HepG2 (cell line): ENCODE results near the gene CADM2. TPM values are rescaled to one million over a fixed set of nuclear protein-coding genes. Genes with fewer than 3 reads are reported as not detected.

ENCODE experiments used
- GFI1 ChIP-seq: sonication (generic); formaldehyde crosslinking; IDR thresholded peaks from 2 replicates; pipeline ENCODE4 v1.5.0; 2020; ENCODE audit warnings: missing genetic modification reagents, mild to moderate bottlenecking, borderline replicate concordance
- GPBP1L1 ChIP-seq: sonication (generic); formaldehyde crosslinking; IDR thresholded peaks from 2 replicates; pipeline ENCODE4 v1.5.0; 2020; ENCODE audit warnings: mild to moderate bottlenecking, missing genetic modification reagents
- MLX ChIP-seq: IDR thresholded peaks from 2 replicates; pipeline ENCODE4 v1.6.1; 2016
- NFIC ChIP-seq: IDR thresholded peaks from 2 replicates; pipeline ENCODE4 v1.6.1; 2012; ENCODE audit warnings: mild to moderate bottlenecking, low read length, inconsistent platforms
- NKX3-1 ChIP-seq: sonication (generic); formaldehyde crosslinking; IDR thresholded peaks from 2 replicates; pipeline ENCODE4 v1.5.0; 2020; ENCODE audit warnings: missing genetic modification reagents
- NR2C2 ChIP-seq: sonication (generic); formaldehyde crosslinking; IDR thresholded peaks from 2 replicates; pipeline ENCODE4 v1.4.0; 2020; ENCODE audit warnings: missing genetic modification reagents, mild to moderate bottlenecking, moderate library complexity, borderline replicate concordance
- PRMT3 ChIP-seq: sonication (generic); formaldehyde crosslinking; IDR thresholded peaks from 2 replicates; pipeline ENCODE4 v1.8.1; 2022; ENCODE audit warnings: low read depth, mild to moderate bottlenecking, moderate library complexity, missing genetic modification reagents, borderline replicate concordance
- RERE ChIP-seq: IDR thresholded peaks from 2 replicates; pipeline ENCODE4 v1.6.1; 2016; ENCODE audit warnings: low read depth, missing genetic modification reagents, missing compliant biosample characterization
- SIX1 ChIP-seq: sonication (generic); formaldehyde crosslinking; IDR thresholded peaks from 2 replicates; pipeline ENCODE4 v1.4.0; 2020; ENCODE audit warnings: missing genetic modification reagents, borderline replicate concordance
- SMAD3 ChIP-seq: sonication (generic); formaldehyde crosslinking; IDR thresholded peaks from 2 replicates; pipeline ENCODE4 v1.4.0; 2020; ENCODE audit warnings: missing genetic modification reagents
- SOX6 ChIP-seq, 2 experiments: fragments of 450-650 bp in 1 of 2; sonication (generic) in 1 of 2; formaldehyde crosslinking in 1 of 2; IDR thresholded peaks; 2 replicates each; pipeline versions ENCODE4 v1.4.0 to v1.6.1; 2017 to 2020; ENCODE audit warnings: antibody characterized with exemption in 1 of 2, mild to moderate bottlenecking in 1 of 2, missing genetic modification reagents in 1 of 2
- TBP ChIP-seq: sonication (generic); formaldehyde crosslinking; IDR thresholded peaks from 2 replicates; pipeline ENCODE4 v1.5.0; 2020; ENCODE audit warnings: missing genetic modification reagents
- TEF ChIP-seq: sonication (generic); formaldehyde crosslinking; IDR thresholded peaks from 2 replicates; pipeline ENCODE4 v1.5.0; 2020; ENCODE audit warnings: missing genetic modification reagents
- TIGD3 ChIP-seq: sonication (generic); formaldehyde crosslinking; IDR thresholded peaks from 2 replicates; pipeline ENCODE4 v1.5.1; 2020; ENCODE audit warnings: mild to moderate bottlenecking, missing genetic modification reagents, borderline replicate concordance
- ZFP1 ChIP-seq: IDR thresholded peaks from 2 replicates; pipeline ENCODE4 v1.6.1; 2016
- ZNF225 ChIP-seq: sonication (generic); formaldehyde crosslinking; IDR thresholded peaks from 2 replicates; pipeline ENCODE4 v1.4.0; 2020; ENCODE audit warnings: mild to moderate bottlenecking, missing genetic modification reagents
- ZNF510 ChIP-seq: sonication (generic); formaldehyde crosslinking; IDR thresholded peaks from 2 replicates; pipeline ENCODE4 v1.4.0; 2020; ENCODE audit warnings: low read depth, mild to moderate bottlenecking, missing genetic modification reagents
- ZNF747 ChIP-seq: sonication (generic); formaldehyde crosslinking; IDR thresholded peaks from 2 replicates; pipeline ENCODE4 v1.8.1; 2023; ENCODE audit warnings: missing genetic modification reagents, mild to moderate bottlenecking, borderline replicate concordance
- polyA plus RNA-seq, 8 experiments: library from polyadenylated mRNA; depleted of rRNA in 3 of 8; stranded (reverse) in 7 of 8; unstranded in 1 of 8; fragments of >200 nt; fragmentation: Illumina TruSeq in 4 of 8; extraction: Trizol in 4 of 8; gene quantifications; 2 replicates each; pipeline versions ENCODE4 v1.2.1 to v1.2.3, GENCODE V29; 2011 to 2016; ENCODE audit warnings: low read depth in 4 of 8, missing spikeins in 1 of 8, mixed read lengths in 1 of 8; ENCODE audit not compliant: insufficient read depth in 1 of 8
- total RNA-seq, 5 experiments: library from RNA; depleted of rRNA; stranded (reverse); fragments of >200 nt; fragmentation: Illumina TruSeq; extraction: Trizol; gene quantifications; 2 replicates each; pipeline ENCODE4 v1.2.3, GENCODE V29; 2016; ENCODE audit warnings: low read depth in 1 of 5

The CADM2 gene
- total and polyA plus RNA-seq, 2 of the 13 experiments (the other 11 are each of a cell fraction or from before 2014, with no cell fraction given) = not detected

- no peak for TF ChIP-seq RERE (CRISPR knock-in tag)
- TF ChIP-seq ZFP1 (CRISPR knock-in tag) = peak; percentile 46; the same call in 1 of the 2 replicates
- peak; percentile 64; the same call in 1 of the 2 replicates for TF ChIP-seq NKX3-1 (CRISPR knock-in tag)
- TF ChIP-seq GFI1 = no peak
- no peak for TF ChIP-seq ZNF510
- TF ChIP-seq PRMT3 = no peak
- no peak for TF ChIP-seq GPBP1L1 (CRISPR knock-in tag)
- peak; percentile 32; the same call in 1 of the 2 replicates for TF ChIP-seq SIX1
- TF ChIP-seq TBP = no peak
- peak; percentile 90 for TF ChIP-seq NFIC
- peak; percentile 87 for TF ChIP-seq SMAD3 (CRISPR knock-in tag)
- TF ChIP-seq TIGD3 = no peak
- TF ChIP-seq TEF (CRISPR knock-in tag) = peak; percentile 96
- TF ChIP-seq SOX6 (IDR thresholded peaks at IDR 0.05) = no peak
- TF ChIP-seq SOX6 (CRISPR knock-in tag; IDR thresholded peaks at IDR 0.05) = peak; percentile 96
- TF ChIP-seq MLX = 0 out of 2 replicates have a peak, but pooled peaks have one; percentile 51
- no peak for TF ChIP-seq ZNF225 (CRISPR knock-in tag)
- no peak for TF ChIP-seq ZNF747 (CRISPR knock-in tag)
- TF ChIP-seq NR2C2 (CRISPR knock-in tag) = 0 out of 2 replicates have a peak, but pooled peaks have one; percentile 12
Measured at GRCh38 chr3:85007195-85008094, 48.7 kb downstream of the CADM2 start (continued).
